ENCODE results near the gene FAHD1.

FAHD1 gene

DNA sequence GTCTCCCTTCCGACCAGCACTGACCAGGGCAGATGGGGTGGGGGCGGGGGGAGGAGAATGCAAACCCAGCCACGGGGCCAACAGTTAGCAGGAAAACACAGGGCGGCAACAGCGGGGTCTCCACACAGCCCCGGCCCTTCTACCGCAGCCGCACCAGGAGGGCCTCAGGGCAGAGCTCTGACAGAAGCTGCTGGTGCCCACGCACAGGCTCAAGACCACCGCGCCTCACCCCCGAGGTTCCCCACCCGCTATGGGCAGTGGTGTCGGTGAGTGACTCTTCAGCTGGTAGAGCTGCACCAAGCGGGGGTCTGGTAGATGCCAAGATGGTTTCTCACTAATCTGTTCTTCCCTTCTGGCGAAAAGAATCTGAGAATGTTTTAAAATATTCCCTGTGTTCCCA is 16.5 kb upstream of the FAHD1 start:
- no peak for DNase-seq
- in situ Hi-C loops (cut with HindIII; ENCODE audit: low pct_ligation_motif_present, low pct_unique_long_range_greater_than_20kb, low sequenced_read_pairs), result no loop called here

DNA sequence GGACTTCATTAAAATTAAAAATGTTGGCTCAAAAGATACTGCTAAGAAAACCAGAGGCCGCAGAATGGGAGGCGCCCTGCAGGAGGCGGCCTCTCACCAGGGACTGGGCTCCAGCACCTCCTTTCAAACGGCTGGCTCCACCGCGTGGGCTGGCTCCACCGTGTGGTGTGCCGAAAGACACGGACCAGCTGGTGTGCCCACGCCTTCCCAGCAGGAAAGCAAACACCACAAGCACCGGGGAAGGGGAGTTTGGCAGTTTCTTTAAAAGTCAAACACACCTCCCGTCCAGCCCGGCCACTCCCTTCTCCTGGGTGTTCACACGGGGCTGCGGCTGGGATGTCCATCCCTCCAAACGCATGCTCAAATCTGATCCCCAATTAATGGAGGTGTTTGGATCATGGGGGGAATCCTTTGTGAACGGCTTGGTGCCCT is 14.3 kb upstream of the FAHD1 start:
- in situ Hi-C loops (cut with HindIII; ENCODE audit: low pct_ligation_motif_present, low pct_unique_long_range_greater_than_20kb, low sequenced_read_pairs), result no loop called here
- DNase-seq, result peak; percentile 19

DNA sequence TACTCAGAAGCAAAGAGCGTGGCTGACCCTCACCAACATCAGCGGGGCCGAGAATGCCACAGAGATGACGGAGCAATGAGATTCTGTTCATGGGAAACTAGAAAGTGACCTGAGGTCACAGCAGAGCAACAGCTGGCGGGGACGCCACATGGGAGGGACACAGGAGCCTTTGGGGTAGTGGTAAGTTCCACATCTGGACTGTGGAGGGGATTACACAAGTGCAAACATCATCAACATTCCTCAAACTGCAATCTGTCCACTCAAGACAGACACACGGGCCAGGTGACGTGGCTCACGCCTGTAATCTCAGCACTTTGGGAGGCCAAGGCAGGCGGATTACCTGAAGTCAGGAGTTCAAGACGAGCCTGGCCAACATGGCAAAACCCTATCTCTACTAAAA is 11.5 kb upstream of the FAHD1 start:
- in situ Hi-C loops (cut with HindIII; ENCODE audit: low pct_ligation_motif_present, low pct_unique_long_range_greater_than_20kb, low sequenced_read_pairs), result no loop called here
- no peak for DNase-seq

DNA sequence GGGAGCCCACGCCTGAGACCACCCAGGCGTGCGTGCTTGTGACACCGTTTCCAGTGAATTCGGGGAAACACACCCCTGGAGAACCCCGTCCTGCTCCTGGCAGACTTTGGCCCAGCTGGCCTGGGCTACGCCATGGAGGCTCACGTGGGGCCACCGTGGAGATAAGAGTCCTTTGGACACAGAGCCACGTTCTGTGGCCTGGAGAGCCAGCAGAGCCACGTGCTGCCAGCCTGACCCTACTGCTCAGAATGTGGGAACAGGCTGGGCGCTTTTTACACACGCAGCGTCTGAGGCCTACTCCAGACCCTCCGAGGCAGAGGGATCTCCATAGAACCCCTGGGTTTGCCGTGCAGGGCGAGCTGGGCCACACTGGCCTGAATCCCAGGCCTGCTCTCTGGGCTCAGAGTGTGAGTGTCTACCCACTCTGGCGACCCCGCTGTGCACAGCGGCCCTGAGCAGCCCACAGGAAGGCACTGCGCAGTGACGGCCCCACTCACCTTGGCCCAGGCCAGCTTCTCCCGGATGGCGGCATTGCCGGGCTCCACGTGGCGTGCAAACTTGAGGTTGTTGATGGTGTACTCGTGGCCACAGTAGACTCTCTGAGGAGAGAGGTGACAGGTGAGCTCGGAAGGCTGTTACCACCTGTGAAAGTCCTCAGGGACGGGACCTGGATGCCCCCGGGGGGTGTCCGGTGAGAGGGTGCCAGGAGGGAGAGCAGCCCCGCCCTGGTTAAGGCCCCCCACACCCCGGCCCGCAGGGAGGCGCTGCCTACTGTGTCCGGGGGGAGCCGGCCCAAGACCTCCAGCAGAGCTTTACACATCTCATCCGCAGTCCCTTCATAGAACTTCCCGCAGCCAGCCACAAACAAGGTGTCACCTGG is 10.4 kb upstream of the FAHD1 start:
- in situ Hi-C loops (cut with HindIII; ENCODE audit: low pct_ligation_motif_present, low pct_unique_long_range_greater_than_20kb, low sequenced_read_pairs), result no loop called here
- DNase-seq, result no peak

DNA sequence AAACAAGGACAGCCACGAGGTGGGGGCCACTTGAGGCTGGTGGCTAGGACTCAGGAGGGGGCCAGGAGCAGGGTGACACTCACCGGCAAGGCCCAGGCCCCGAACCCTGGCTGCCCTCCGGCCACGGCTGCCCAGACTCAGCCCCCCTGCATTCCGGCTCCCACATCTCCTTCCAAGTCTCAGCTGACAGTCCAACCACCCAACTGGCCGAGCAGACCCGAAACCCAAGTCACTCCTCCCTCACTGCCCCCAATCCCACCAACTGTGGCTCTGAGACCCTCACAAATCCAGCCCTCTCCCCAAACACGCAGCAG is 9.8 kb upstream of the FAHD1 start:
- DNase-seq, result no peak
- in situ Hi-C loops (cut with HindIII; ENCODE audit: low pct_ligation_motif_present, low pct_unique_long_range_greater_than_20kb, low sequenced_read_pairs), result no loop called here

DNA sequence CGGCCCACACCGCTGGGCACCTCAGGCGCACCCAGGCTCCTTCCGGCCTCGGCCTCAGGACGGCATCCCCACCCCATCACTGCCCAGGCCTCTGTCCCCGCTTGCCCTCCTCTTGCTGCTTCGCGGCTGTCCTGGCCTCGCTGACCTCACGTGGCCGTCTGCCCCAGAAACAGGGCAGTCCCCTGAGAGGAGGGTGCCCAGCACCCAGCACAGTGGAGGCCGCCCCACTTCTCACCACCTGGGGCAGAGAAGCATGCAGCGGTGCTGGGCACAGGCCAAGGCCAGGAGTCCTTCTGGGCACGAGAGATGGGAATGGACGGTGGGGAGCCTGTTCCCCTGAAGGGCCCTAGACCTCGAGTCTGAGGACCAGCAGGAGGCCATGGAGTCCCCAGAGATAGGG is 9.3 kb upstream of the FAHD1 start:
- no peak for DNase-seq
- in situ Hi-C loops (cut with HindIII; ENCODE audit: low pct_ligation_motif_present, low pct_unique_long_range_greater_than_20kb, low sequenced_read_pairs), result no loop called here

DNA sequence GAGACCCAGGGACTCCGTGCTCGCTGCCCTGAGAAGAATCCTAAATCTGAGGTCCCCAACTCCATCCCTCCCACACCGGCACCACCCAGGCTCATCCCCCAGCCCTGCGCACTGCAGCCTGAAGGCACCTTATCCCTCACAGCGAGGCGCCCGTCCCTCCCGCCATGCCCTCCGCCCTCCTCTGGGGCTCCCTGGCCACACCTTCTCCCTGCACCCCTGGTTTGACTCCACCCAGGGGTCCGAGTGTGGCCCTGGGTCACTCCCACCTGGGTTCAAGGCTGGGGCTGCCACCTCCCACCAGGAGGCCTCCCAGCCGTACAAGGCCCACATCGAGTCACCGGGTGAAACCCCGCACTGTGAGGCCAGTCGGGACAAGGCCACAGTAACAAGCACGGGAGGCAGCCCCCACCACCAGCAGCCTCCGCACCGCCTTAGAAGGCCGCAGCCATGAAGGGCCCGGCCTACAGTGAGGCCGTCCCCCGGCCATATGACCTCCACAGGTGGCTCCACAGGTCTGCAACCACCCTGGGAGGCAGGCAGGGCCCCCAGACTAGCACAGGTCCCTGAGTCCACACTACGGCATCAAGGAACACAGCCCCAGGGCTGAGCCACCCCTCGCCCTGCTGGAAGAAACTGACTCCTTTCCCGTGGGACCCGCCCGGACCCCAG is 8.7 kb upstream of the FAHD1 start:
- in situ Hi-C loops (cut with HindIII; ENCODE audit: low pct_ligation_motif_present, low pct_unique_long_range_greater_than_20kb, low sequenced_read_pairs), result no loop called here
- DNase-seq, result no peak

DNA sequence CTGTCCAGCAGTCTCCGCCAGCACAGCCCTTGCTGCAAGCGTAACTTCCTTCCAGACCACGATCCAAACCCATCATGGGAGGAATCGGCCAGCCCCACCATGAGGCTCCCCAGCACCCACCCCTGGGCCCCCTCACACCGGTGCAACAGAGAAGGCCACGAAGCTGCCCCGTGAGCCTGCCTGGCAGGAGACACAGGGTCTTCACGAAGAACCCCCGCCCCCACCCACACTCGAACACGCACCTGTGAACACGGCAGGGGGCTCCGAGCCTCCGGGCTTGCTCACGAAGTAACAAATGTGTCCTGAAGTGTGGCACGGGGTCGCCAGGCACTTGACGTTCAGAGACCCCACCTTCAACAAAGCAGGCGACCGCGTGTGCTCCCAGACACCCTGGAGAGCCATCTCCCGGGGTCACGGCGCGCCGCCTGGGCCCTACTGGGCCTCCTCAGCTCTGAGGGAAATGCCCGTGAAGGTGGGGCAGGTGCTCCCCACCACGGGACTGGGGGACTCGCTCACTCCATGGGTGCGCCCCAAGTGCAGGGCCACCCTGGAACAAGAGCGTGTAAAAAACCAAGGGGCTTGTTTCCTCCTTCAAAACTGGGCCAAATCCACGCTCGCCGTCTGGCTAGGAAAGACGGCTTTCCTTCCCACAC is 8.0 kb upstream of the FAHD1 start:
- DNase-seq, result no peak
- in situ Hi-C loops (cut with HindIII; ENCODE audit: low pct_ligation_motif_present, low pct_unique_long_range_greater_than_20kb, low sequenced_read_pairs), result no loop called here

DNA sequence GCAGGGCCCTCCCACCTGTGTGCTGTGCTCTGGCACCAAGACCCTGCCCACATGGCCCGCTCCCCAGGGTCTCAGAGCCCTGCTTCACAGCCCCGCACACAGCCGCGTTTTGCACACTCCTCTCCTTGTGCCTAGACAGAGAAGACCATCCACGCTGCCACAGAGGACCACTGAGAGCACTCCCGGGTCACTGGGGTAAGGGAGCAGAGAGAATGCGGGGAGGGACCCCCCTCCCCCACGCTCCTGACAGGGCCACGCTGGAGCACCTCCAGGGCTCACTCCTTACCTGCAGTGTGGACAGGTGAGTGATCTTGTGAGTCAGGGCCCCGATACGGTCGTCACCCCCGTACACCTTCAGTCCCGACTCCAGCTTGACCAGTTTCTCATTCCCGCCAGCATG is 7.4 kb upstream of the FAHD1 start:
- no peak for DNase-seq
- in situ Hi-C loops (cut with HindIII; ENCODE audit: low pct_ligation_motif_present, low pct_unique_long_range_greater_than_20kb, low sequenced_read_pairs), result no loop called here

DNA sequence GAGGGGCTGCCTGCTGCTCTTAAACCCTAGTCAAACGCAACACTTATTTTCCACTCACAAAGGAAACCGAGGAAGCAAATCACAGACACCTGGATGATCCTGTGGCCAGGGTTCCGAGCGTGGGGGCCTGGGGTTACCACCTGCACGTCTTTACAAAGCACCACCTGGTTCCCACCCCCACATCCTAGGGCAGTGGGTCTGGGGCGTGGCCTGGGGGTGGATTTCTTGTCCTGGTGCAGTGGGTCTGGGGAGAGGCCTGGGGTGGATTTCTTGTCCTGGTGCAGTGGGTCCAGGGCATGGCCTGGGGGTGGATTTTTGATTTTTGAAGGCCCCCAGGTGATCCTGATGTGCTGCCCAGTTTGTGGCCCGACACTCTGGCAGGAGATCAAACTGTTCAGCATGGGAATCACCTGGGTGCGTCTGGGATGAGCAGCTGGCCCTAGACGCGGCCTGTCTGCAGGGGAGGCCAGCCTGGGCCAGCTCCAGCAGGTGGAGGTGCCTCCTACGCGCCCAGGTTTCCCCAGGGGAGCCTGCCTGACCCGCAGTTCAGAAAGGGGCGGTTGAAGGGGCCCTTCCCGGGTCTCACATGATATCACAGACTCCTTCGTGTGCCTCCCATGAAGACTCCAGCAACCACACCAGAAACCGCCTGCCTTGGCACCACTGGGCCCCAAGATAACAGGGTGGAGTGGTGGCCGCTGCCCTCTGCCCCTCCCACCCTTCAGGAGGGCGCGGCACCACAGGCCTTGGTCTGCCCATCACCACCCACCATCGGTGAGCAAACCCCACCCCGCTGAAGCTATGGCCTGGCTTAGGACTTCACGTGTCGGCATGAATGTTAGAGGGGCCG is 6.7 kb upstream of the FAHD1 start:
- in situ Hi-C loops (cut with HindIII; ENCODE audit: low pct_ligation_motif_present, low pct_unique_long_range_greater_than_20kb, low sequenced_read_pairs), result no loop called here
- no peak for DNase-seq

DNA sequence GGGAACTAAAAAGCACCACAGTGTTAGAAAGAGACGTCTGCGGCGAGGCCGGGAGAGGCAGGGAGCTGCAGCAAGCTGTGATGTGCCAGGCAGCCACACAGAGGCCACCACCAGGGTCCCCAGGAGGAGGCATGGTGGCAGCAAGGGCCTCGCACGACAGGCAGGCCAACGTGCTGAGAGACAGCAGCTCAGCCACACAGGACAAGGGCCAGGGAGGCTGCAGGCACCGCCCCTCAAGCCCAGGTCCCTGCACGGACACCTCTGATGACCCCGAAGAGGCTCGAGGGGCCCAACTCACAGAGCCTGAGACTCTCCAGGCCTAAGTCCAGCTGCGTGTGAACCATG is 6.1 kb upstream of the FAHD1 start:
- DNase-seq, result no peak
- in situ Hi-C loops (cut with HindIII; ENCODE audit: low pct_ligation_motif_present, low pct_unique_long_range_greater_than_20kb, low sequenced_read_pairs), result no loop called here

DNA sequence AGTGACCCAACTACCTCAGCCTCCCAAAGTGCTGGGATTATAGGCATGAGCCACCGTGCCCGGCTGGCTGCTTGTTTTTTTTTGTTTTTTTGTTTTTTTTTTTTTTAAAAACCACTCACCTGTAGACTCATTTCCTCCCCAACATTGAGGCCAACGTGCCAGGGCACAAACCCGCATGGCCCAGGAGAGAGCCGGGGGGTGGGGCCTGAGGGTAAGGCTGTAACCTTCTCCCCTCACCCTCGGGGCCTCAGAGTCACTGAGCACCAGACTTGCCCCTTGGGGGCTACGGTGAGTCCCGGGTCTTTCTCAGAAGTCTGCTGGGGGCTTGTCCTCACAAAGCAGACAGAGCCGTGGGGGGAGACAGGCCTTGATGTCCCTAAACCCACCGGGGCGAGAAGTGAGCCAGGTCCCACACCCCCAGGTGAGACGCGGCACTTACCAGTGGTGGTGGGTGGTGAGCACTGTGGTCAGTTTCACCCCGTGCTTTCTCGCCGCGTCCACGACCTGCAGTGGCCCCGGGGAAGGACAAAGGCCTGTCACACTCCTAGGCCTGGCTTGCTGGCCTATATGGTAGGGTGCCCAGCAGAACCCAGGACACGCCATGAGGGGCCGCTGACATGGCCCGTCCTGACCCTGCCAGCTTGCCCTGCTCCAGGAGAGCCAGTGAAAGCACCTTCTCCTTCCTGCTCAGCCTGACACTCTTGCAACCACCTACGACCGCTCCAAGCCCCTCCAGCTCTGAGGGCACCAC is 5.0 kb upstream of the FAHD1 start:
- in situ Hi-C loops (cut with HindIII; ENCODE audit: low pct_ligation_motif_present, low pct_unique_long_range_greater_than_20kb, low sequenced_read_pairs), result no loop called here
- no peak for DNase-seq

DNA sequence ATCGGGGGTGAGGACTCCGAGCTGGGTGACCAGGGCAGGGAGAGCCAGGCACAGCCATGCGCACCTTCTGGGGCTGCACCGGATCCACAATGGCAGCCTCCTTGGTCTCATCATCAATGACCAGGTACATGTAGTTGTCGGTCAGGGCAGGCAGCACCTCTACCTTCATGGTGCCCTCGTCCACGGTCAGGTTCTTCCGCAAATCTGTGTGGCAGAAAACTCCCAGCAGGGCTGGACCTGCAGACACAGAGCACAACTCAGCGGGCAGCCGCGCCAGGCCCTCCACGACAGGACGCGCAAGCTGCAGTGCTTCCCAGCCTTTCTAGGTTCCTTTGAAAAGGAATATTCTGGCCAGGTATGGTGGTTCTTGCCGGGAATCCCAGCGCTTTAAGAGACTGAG is 4.2 kb upstream of the FAHD1 start:
- no peak for DNase-seq
- in situ Hi-C loops (cut with HindIII; ENCODE audit: low pct_ligation_motif_present, low pct_unique_long_range_greater_than_20kb, low sequenced_read_pairs), result no loop called here

DNA sequence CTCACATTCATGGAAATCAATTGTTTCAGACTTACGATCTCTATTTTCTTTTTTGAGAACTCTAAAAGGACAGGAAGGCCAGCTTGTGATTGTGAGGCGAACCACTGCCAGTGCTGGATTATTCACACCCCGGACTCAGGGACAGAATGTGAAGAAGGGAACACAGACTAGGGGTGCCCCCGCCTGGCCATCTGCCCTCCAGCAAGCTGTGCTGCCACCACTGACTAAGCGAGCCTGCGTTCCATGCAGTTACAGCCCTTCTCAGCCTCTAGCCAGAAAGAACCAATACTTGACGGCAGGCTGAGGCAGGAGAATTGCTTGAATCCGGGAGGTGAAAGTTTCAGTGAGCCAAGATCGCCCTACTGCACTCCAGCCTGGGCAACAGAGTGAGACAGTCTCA is 3.2 kb upstream of the FAHD1 start:
- DNase-seq, result peak; percentile 86
- in situ Hi-C loops (cut with HindIII; ENCODE audit: low pct_ligation_motif_present, low pct_unique_long_range_greater_than_20kb, low sequenced_read_pairs), result no loop called here

DNA sequence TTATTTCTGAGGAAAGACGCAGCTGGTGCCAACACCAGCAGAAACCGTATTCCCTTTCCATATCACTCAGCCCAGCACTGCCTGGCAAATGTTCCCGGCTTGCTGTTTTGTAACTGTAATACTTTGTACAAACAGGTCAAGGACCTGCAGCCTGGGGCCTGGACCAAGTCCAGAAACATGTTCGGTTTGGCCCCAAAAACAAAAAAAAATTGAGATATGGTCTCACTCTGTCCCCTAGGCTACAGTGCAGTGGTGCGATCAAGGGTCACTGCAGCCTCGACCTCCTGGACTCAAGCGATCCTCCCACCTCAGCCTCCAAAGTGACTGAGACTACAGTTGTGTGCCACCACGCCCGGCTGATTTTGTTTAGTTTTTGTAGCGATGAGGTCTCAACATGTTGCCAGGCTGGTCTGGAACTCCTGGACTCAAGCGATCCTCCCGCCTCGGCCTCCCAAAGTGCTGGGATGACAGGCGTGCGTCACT is 1.6 kb upstream of the FAHD1 start:
- in situ Hi-C loops (cut with HindIII; ENCODE audit: low pct_ligation_motif_present, low pct_unique_long_range_greater_than_20kb, low sequenced_read_pairs), result no loop called here
- no peak for DNase-seq

DNA sequence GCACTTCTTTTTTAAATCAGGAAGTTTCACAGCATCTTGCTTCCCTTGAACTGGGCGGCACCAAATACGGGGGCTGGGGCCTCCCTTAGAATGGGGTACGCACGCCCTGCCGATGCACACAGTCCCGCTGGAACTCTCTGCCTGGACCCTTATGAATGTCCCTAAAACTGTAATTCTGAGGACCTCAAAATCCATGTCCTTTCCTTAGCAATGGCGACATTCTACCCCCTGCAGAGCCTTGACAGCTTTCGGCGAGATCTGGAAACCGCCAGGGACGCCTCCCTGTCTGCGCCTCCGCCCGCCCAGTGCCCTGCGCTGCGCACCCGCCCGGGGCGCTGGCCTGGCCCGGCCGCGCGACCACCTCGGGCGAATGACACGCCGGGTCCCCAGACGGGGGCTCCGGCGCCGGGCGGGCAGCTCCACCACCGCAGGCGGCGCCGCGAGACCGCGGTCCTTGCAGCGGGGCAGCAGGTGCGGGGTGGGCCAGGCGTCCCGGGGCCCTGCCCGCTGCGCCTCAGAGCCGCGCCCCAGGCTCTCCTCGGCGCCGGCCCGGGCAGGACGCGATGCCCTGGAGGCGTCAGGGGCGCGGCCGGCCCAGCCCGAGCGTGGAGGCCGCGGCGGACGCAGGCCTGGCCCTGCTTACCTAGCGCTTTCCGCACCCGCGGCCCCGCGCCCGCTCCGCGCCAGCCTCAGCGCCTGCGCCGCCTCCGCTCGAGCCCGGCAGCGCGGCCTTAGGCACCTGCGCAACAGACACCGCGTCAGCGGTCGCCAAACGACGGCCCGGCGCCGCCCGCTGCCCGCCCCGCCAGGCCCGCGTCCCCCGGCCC is 929 bp upstream of the FAHD1 start:
- peak; percentile 78 for DNase-seq
- in situ Hi-C loops (cut with HindIII; ENCODE audit: low pct_ligation_motif_present, low pct_unique_long_range_greater_than_20kb, low sequenced_read_pairs), result no loop called here

DNA sequence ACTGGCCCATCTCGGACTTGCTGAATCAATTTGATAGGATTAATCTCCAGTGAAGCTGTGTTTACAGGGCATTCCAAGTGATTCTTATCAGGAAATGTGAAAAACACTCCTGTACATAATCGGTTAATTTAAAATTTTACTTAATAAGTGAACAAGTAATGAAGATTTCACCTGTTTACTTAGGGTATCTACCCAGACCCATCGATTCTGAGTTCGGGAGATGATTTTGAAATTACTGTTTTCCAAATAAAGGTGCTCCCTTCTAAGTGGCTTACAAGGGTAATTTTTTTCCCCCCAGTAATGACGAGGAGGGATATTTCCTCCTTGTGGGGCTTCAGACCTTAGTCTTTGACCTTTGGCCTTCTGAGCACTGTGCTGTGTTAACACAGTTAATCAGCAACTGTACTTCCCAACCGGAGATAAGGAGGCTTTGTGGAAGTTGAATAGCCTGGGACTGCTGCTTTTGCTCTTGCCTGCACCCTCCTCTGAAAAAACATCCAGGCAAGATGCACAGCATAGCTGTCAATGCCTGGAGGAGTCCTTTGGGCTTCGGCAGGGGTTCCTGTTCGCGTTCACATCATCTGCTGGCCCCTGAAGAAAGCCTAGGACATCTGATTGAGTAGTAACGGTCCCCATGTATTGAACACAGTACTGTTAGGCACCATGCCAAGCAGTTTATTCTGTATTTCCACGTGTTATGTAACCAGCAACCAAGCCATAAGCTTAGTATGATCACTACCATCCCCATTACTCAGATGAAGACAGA is 1.8 kb downstream of the FAHD1 start:
- in situ Hi-C loops (cut with HindIII; ENCODE audit: low pct_ligation_motif_present, low pct_unique_long_range_greater_than_20kb, low sequenced_read_pairs), result no loop called here
- peak; percentile 69 for DNase-seq
